GM12878 (cell line): ENCODE results near the gene CCDC197. TPM values are rescaled to one million over a fixed set of nuclear protein-coding genes. Genes with fewer than 3 reads are reported as not detected.

Experiments used
- ATAC-seq: fragments of 200-7000 bp; cut with Tn5 transposase; 3 replicates; pipeline ENCODE4 v1.9.1; 2020; ENCODE audit warnings: mild to moderate bottlenecking, moderate library complexity
- BruUV-seq: library from RNA; stranded (reverse); fragments of 400-500 nt; replicated peaks from 2 replicates; lab custom pipeline; 2021; lab: Mats Ljungman, UMichigan
- CTCF ChIA-PET: fragments of 300-600 bp; sonication (Branson Sonifier 250); formaldehyde crosslinking; extraction: SDS; loops from one replicate; lab custom pipeline; 2021; ENCODE audit warnings: inconsistent platforms; lab: Yijun Ruan, JAX
- POLR2A ChIA-PET: fragments of 350-600 bp; formaldehyde crosslinking; extraction: SDS; loops from one replicate; lab custom pipeline; 2021; ENCODE audit warnings: inconsistent platforms; lab: Charles Lee
- RAD21 ChIA-PET: fragments of 300-600 bp; sonication (Branson Sonifier 250); formaldehyde crosslinking; loops from one replicate; lab custom pipeline; 2023; ENCODE audit warnings: antibody characterized with exemption; ENCODE audit not compliant: unreplicated experiment; lab: Charles Lee
- SMC1A ChIA-PET: fragments of 300-600 bp; sonication (Branson Sonifier 250); formaldehyde crosslinking; loops from one replicate; lab custom pipeline; 2023; ENCODE audit not compliant: unreplicated experiment, uncharacterized antibody; lab: Charles Lee
- DNase-seq: peaks from one replicate; pipeline ENCODE4 v3.0.0-alpha.2; 2011; ENCODE audit warnings: low read depth, low spot score
- FAIRE-seq: peaks from 3 replicates; lab custom pipeline; 2011; peaks lifted over from hg19 to GRCh38; lab: Jason Lieb, UNC
- H2AFZ ChIP-seq: 2 replicates; pipeline ENCODE4 v1.6.0; 2011; ENCODE audit warnings: low read depth, low read length, control low read depth; ENCODE audit not compliant: control insufficient read depth
- H3K27ac ChIP-seq: 2 replicates; pipeline ENCODE4 v1.5.1; 2011; ENCODE audit warnings: control low read depth; ENCODE audit not compliant: control insufficient read depth, insufficient read depth
- H3K27me3 ChIP-seq, 2 experiments: replicated peaks in 1 of 2; 2 replicates each; pipeline versions ENCODE4 v1.6.0 to v1.6.1; 2011; ENCODE audit warnings: low read length in 1 of 2; ENCODE audit not compliant: control insufficient read depth in 2 of 2, insufficient read depth in 2 of 2
- H3K36me3 ChIP-seq, 2 experiments: 2 replicates each; pipeline ENCODE4 v1.5.1; 2011; ENCODE audit warnings: low read length in 1 of 2; ENCODE audit not compliant: control insufficient read depth in 2 of 2, insufficient read depth in 2 of 2
- H3K4me1 ChIP-seq: 2 replicates; pipeline ENCODE4 v1.6.1; 2011; ENCODE audit warnings: mild to moderate bottlenecking, low read length, moderate library complexity, mixed read lengths; ENCODE audit not compliant: control insufficient read depth, insufficient read depth
- H3K4me2 ChIP-seq: 2 replicates; pipeline ENCODE4 v1.6.0; 2011; ENCODE audit warnings: control low read depth; ENCODE audit not compliant: control insufficient read depth, insufficient read depth
- H3K4me3 ChIP-seq: fragments of 200-600 bp; sonication (generic); 2 replicates; pipeline ENCODE4 v1.5.1; 2016
- H3K79me2 ChIP-seq: 2 replicates; pipeline ENCODE4 v1.6.0; 2011; ENCODE audit warnings: low read length; ENCODE audit not compliant: control insufficient read depth, insufficient read depth
- H3K9ac ChIP-seq: 2 replicates; pipeline ENCODE4 v1.8.0; 2011; ENCODE audit warnings: low read length, control low read depth, mixed read lengths; ENCODE audit not compliant: control insufficient read depth, insufficient read depth
- H3K9me3 ChIP-seq: replicated peaks from 3 replicates; pipeline ENCODE4 v1.5.1; 2011; ENCODE audit warnings: mild to moderate bottlenecking, low read length; ENCODE audit not compliant: control insufficient read depth, insufficient read depth
- H4K20me1 ChIP-seq: 2 replicates; pipeline ENCODE4 v1.6.0; 2011; ENCODE audit not compliant: control insufficient read depth, insufficient read depth
- BACH1 ChIP-seq: fragments of 450-650 bp; IDR thresholded peaks from 2 replicates; pipeline ENCODE4 v1.6.1; 2017; ENCODE audit warnings: mild to moderate bottlenecking, borderline replicate concordance
- BCL11A ChIP-seq: IDR thresholded peaks from 2 replicates; pipeline ENCODE4 v1.6.1; 2011; ENCODE audit warnings: low read depth, low read length
- CEBPB ChIP-seq, 2 experiments: fragments of 150-350 bp in 1 of 2; IDR thresholded peaks; 2 replicates each; pipeline ENCODE4 v1.6.1; 2012 to 2014; ENCODE audit warnings: low read depth in 2 of 2, low read length in 2 of 2, borderline replicate concordance in 1 of 2, inconsistent platforms in 1 of 2
- NR2C2 ChIP-seq: IDR thresholded peaks from 2 replicates; pipeline ENCODE4 v1.6.1; 2011; ENCODE audit warnings: borderline replicate concordance, low read depth; ENCODE audit not compliant: control insufficient read depth, insufficient read length
- PML ChIP-seq: IDR thresholded peaks from 2 replicates; pipeline ENCODE4 v1.6.1; 2012; ENCODE audit warnings: low read length, inconsistent platforms
- SUPT20H ChIP-seq: IDR thresholded peaks from 2 replicates; pipeline ENCODE4 v1.6.1; 2011; ENCODE audit warnings: low read depth, mild to moderate bottlenecking, low read length, moderate library complexity, borderline replicate concordance; ENCODE audit not compliant: control insufficient read depth
- TAF1 ChIP-seq: IDR thresholded peaks from 2 replicates; pipeline ENCODE4 v1.6.1; 2011; ENCODE audit warnings: mild to moderate bottlenecking, low read depth, low read length, borderline replicate concordance
- WRNIP1 ChIP-seq: IDR thresholded peaks from 2 replicates; pipeline ENCODE4 v1.6.1; 2011; ENCODE audit warnings: low read depth, low read length, improper control_type of control experiment, borderline replicate concordance
- WGBS: methylation state at CpG from one replicate; pipeline ENCODE4 v1.1.6; 2016; ENCODE audit warnings: low lambda C conversion rate; ENCODE audit not compliant: insufficient replicate concordance, insufficient coverage; ENCODE audit errors: missing lambda C conversion rate; 5-methylcytosine and 5-hydroxymethylcytosine counted together
- in situ Hi-C: fragments of 300-500 bp; cut with MboI; formaldehyde crosslinking; loops from 9 replicates; pipeline ENCODE4 v1.14.3; 2018; ENCODE audit warnings: mixed read lengths
- intact Hi-C: fragments of 100-400 bp; cut with micrococcal nuclease; formaldehyde crosslinking; loops from one replicate; pipeline ENCODE4 v1.14.2; 2022; ENCODE audit not compliant: unreplicated experiment
- polyA plus RNA-seq, 11 experiments: library from polyadenylated mRNA; depleted of rRNA in 4 of 11; unstranded in 6 of 11; stranded (reverse) in 5 of 11; fragments of >200 nt; fragmentation: Nextera tagmentation in 4 of 11; fragmentation: Illumina TruSeq in 1 of 11; extraction: Ambion mirVana in 4 of 11; extraction: Trizol in 1 of 11; gene quantifications; 1 replicate in 1 of 11; 2 replicates in 10 of 11; pipeline versions ENCODE4 v1.2.1 to v1.2.3, GENCODE V29; 2011 to 2016; ENCODE audit warnings: inconsistent platforms in 2 of 11, missing spikeins in 2 of 11, low read depth in 1 of 11
- total RNA-seq, 4 experiments: library from RNA; depleted of rRNA in 3 of 4; stranded (reverse); fragments of >200 nt in 3 of 4; fragmentation: Illumina TruSeq in 1 of 4; extraction: Trizol in 1 of 4; gene quantifications; 2 replicates each; pipeline versions ENCODE4 v1.2.1 to v1.2.3, GENCODE V29; 2013 to 2021
- TF ChIP-seq, protein P1 (sequence below): IDR thresholded peaks from 2 replicates; pipeline ENCODE4 v1.6.1; 2012; ENCODE audit warnings: mild to moderate bottlenecking, low read depth, low read length

Gene CCDC197
- total and polyA plus RNA-seq, 10 of the 15 experiments (the other 5 are each of a cell fraction or from before 2014, with no cell fraction given): 0.12 TPM; not detected in 9

DNA sequence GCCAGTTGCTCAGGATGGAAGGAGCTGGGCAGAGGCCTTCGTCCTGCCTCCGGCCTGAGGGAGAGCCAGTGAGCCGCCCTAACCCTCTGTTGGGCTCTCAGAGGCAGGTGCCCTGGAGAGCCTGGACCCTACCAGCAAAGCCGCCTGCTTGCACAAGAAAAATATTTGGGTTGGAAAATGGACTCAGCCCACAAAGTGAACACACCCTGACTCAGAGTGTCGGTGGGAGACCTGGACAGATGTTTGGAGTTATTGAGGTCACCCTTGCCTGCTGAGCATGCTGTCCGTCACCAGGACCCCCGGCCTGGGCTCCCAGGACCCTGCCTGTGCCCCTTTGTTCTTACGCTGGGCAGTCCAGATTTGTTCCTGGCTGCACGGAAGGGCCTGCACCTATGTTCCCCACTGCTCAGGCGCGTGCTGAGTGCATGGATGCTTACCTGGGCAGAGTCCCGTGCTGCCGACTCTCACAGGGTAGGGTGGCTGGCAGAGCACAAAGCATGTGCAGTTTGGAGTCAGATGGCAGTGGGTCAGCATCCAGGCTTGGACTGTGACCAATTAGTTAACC, 47.5 kb upstream of the CCDC197 start:
- Histone ChIP-seq H2AFZ (no peak overlapping the region), H3K27ac (no peak overlapping the region), H3K79me2 (no peaks in the 10 kb centered on the region), H4K20me1 (no peaks in the 10 kb centered on the region), H3K36me3 (peaks cover 0 to 6% of the 10 kb centered on the region in 2 experiments; a peak in 2 of 4 replicates), H3K9ac (no peak overlapping the region), H3K4me3 (no peak overlapping the region), H3K27me3 (no peaks in the 10 kb centered on the region), H3K4me1 (peaks cover 26% of the 10 kb centered on the region), H3K4me2 (no peak overlapping the region), H3K9me3 (no peaks in the 10 kb centered on the region)
- ChIA-PET SMC1A (interaction anchor here (6.2 to 19.5 kb wide), 2 partner anchors 9 to 27 kb away, joined by 46 to 409 read pairs; partner anchors contain the start of gene ASB2), RAD21 (interaction anchor here (1.4 to 2.0 kb wide), 2 partner anchors 9 to 21 kb away, joined by 3 to 10 read pairs; no protein-coding TSS in a partner anchor), CTCF (interaction anchor here (1.1 to 5.2 kb wide), 4 partner anchors 9 to 55 kb away, joined by 3 to 58 read pairs (median 4); no protein-coding TSS in a partner anchor), POLR2A (interaction anchor here (0.6 kb wide), 1 partner anchor 1207 kb away, joined by 3 read pairs; no protein-coding TSS in a partner anchor)
- in situ Hi-C loops: loop anchor here (25.0 kb wide), 2 partner anchors 1187 to 1713 kb away; no protein-coding TSS in a partner anchor
- 78% methylated on average over 13 of the region's 13 CpGs for WGBS
- BruUV-seq: no TSS peak
- TF ChIP-seq BCL11A (no peak), BACH1 (no peak), WRNIP1 (no peak), SUPT20H (no peak), CEBPB (IDR thresholded peaks at IDR 0.05; ENCODE audit: borderline replicate concordance in 1 of 2, low read depth in 2 of 2, low read length in 2 of 2) (no peak), TAF1 (no peak), PML (no peak), NR2C2 (no peak)
- TF ChIP-seq, protein P1, sequence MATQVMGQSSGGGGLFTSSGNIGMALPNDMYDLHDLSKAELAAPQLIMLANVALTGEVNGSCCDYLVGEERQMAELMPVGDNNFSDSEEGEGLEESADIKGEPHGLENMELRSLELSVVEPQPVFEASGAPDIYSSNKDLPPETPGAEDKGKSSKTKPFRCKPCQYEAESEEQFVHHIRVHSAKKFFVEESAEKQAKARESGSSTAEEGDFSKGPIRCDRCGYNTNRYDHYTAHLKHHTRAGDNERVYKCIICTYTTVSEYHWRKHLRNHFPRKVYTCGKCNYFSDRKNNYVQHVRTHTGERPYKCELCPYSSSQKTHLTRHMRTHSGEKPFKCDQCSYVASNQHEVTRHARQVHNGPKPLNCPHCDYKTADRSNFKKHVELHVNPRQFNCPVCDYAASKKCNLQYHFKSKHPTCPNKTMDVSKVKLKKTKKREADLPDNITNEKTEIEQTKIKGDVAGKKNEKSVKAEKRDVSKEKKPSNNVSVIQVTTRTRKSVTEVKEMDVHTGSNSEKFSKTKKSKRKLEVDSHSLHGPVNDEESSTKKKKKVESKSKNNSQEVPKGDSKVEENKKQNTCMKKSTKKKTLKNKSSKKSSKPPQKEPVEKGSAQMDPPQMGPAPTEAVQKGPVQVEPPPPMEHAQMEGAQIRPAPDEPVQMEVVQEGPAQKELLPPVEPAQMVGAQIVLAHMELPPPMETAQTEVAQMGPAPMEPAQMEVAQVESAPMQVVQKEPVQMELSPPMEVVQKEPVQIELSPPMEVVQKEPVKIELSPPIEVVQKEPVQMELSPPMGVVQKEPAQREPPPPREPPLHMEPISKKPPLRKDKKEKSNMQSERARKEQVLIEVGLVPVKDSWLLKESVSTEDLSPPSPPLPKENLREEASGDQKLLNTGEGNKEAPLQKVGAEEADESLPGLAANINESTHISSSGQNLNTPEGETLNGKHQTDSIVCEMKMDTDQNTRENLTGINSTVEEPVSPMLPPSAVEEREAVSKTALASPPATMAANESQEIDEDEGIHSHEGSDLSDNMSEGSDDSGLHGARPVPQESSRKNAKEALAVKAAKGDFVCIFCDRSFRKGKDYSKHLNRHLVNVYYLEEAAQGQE: no peak
- ATAC-seq: no peak
- no peak for DNase-seq
- no peak for FAIRE-seq
- intact Hi-C loops: no loop called here
